PC-3 (cell line): ENCODE measurements around the gene ADGRL3. TPM values are rescaled to one million over a fixed set of nuclear protein-coding genes. Genes with fewer than 3 reads are reported as not detected.

Experiments used
- ATAC-seq: fragments of 200-7000 bp; cut with Tn5 transposase; 2 replicates; pipeline ENCODE4 v1.9.1; 2020; ENCODE audit warnings: mild to moderate bottlenecking, moderate library complexity
- BruUV-seq: library from RNA; stranded (reverse); fragments of 400-500 nt; replicated peaks from 2 replicates; lab custom pipeline; 2021; lab: Mats Ljungman, UMichigan
- CTCF ChIA-PET: fragments of 300-600 bp; sonication (Branson Sonifier 250); formaldehyde crosslinking; loops from one replicate; lab custom pipeline; 2022; ENCODE audit warnings: antibody characterized with exemption; lab: Charles Lee
- POLR2A ChIA-PET: fragments of 300-600 bp; sonication (Branson Sonifier 250); formaldehyde crosslinking; loops from one replicate; lab custom pipeline; 2022; ENCODE audit warnings: antibody characterized with exemption; ENCODE audit not compliant: unreplicated experiment; lab: Charles Lee
- DNase-seq: peaks from one replicate; pipeline ENCODE4 v3.0.0-alpha.2; 2015
- H2AFZ ChIP-seq: fragments of 300-600 bp; sonication (generic); 2 replicates; pipeline ENCODE4 v1.6.0; 2016; ENCODE audit warnings: antibody characterized with exemption, low read length
- H3F3A ChIP-seq: fragments of 300-600 bp; sonication (generic); one replicate; pipeline ENCODE4 v1.6.0; 2017; ENCODE audit warnings: antibody characterized with exemption, low read length, control low read depth, mild to moderate bottlenecking; ENCODE audit not compliant: unreplicated experiment
- H3K27ac ChIP-seq: fragments of 300-600 bp; sonication (generic); 2 replicates; pipeline ENCODE4 v1.5.1; 2016; ENCODE audit warnings: mild to moderate bottlenecking, low read length
- H3K27me3 ChIP-seq: fragments of 300-600 bp; sonication (generic); 2 replicates; pipeline ENCODE4 v1.6.1; 2016; ENCODE audit warnings: low read length, mixed read lengths
- H3K36me3 ChIP-seq: fragments of 300-600 bp; sonication (generic); 2 replicates; pipeline ENCODE4 v1.6.1; 2016; ENCODE audit warnings: low read depth, mixed run types, low read length, mixed read lengths
- H3K4me1 ChIP-seq: fragments of 300-600 bp; sonication (generic); 2 replicates; pipeline ENCODE4 v1.5.1; 2016; ENCODE audit warnings: low read length; ENCODE audit not compliant: insufficient read depth
- H3K4me2 ChIP-seq: fragments of 300-600 bp; sonication (generic); 2 replicates; pipeline ENCODE4 v1.6.0; 2016; ENCODE audit warnings: low read length
- H3K4me3 ChIP-seq: fragments of 300-600 bp; sonication (generic); 2 replicates; pipeline ENCODE4 v1.5.1; 2016; ENCODE audit warnings: mild to moderate bottlenecking, low read length, mixed read lengths
- H3K79me2 ChIP-seq: fragments of 300-600 bp; sonication (generic); 2 replicates; pipeline ENCODE4 v1.6.1; 2017; ENCODE audit warnings: low read length, mixed read lengths
- H3K9ac ChIP-seq: fragments of 300-600 bp; sonication (generic); 2 replicates; pipeline ENCODE4 v1.6.0; 2016; ENCODE audit warnings: mild to moderate bottlenecking, low read length
- H3K9me2 ChIP-seq: fragments of 300-600 bp; sonication (generic); replicated peaks from 2 replicates; pipeline ENCODE4 v1.6.1; 2016; ENCODE audit warnings: mixed run types, low read length, mixed read lengths
- H3K9me3 ChIP-seq: fragments of 300-600 bp; sonication (generic); 2 replicates; pipeline ENCODE4 v1.6.1; 2016; ENCODE audit warnings: low read length, mixed read lengths
- H4K20me1 ChIP-seq: fragments of 300-600 bp; sonication (generic); 2 replicates; pipeline ENCODE4 v1.6.1; 2016; ENCODE audit warnings: low read length, mixed read lengths
- CTCF ChIP-seq: fragments of 300-600 bp; sonication (generic); conservative IDR thresholded peaks from 2 replicates; pipeline ENCODE4 v1.5.1; 2017; ENCODE audit warnings: antibody characterized with exemption, low read depth, mild to moderate bottlenecking, low read length
- EZH2 ChIP-seq: fragments of 300-600 bp; sonication (generic); IDR thresholded peaks from one replicate; pipeline ENCODE4 v1.6.1; 2017; ENCODE audit warnings: antibody characterized with exemption, mild to moderate bottlenecking, low read length; ENCODE audit not compliant: unreplicated experiment
- EZH2phosphoT487 ChIP-seq: fragments of 300-600 bp; sonication (generic); IDR thresholded peaks from 2 replicates; pipeline ENCODE4 v1.6.1; 2018; ENCODE audit warnings: mild to moderate bottlenecking, antibody characterized with exemption, low read length, borderline replicate concordance
- intact Hi-C: fragments of 100-400 bp; cut with micrococcal nuclease; formaldehyde crosslinking; loops from 2 replicates; pipeline ENCODE4 v1.9.0; 2023
- total RNA-seq: library from RNA; depleted of rRNA; stranded (reverse); fragments of >200 nt; gene quantifications from 2 replicates; pipeline ENCODE4 v1.2.3, GENCODE V29; 2014

The ADGRL3 gene
- total RNA-seq, 1 experiment from 2014 or later: 0.66 TPM

DNA sequence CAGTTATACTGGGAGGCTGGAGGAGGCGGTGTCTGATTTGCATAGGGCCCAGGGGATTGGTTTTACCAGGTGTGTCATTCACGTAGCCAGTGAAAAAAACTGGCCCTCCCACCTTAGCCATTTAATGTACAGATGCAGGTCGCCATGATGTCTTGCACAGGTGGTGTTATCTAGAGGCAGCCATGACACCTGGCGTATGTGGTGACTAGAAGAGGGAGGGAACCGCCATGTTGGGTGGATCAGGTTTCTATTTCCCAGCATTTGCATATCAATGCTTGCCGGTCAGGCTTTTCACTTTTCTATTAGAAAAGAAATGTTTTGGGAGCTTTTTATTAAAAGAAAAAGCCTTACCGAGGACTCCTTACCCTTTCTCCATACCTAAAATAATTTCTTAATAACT lies 523.4 kb downstream of the ADGRL3 start:
- TF ChIP-seq CTCF (no peak), EZH2phosphoT487 (no peak), EZH2 (no peak)
- intact Hi-C loops: loop anchor here (10.0 kb wide), 1 partner anchor 179 kb away; no protein-coding TSS in a partner anchor
- H3K9me2 ChIP-seq: no peaks in the 10 kb centered on the region
- no peaks in the 10 kb centered on the region for H3F3A ChIP-seq
- no peaks in the 10 kb centered on the region for H4K20me1 ChIP-seq
- no peaks in the 10 kb centered on the region for H3K27me3 ChIP-seq
- BruUV-seq: no TSS peak
- no peak overlapping the region; the same call in 1 of the 2 replicates for H2AFZ ChIP-seq
- no peak for DNase-seq
- ATAC-seq: no peak
- H3K36me3 ChIP-seq: no peaks in the 10 kb centered on the region
- H3K27ac ChIP-seq: no peak overlapping the region
- no peak overlapping the region for H3K4me3 ChIP-seq
- H3K79me2 ChIP-seq: no peaks in the 10 kb centered on the region
- ChIA-PET CTCF (no interaction called here), POLR2A (no interaction called here)
- H3K4me2 ChIP-seq: no peak overlapping the region
- no peak overlapping the region for H3K9ac ChIP-seq
- H3K9me3 ChIP-seq: no peaks in the 10 kb centered on the region
- no peaks in the 10 kb centered on the region for H3K4me1 ChIP-seq

DNA sequence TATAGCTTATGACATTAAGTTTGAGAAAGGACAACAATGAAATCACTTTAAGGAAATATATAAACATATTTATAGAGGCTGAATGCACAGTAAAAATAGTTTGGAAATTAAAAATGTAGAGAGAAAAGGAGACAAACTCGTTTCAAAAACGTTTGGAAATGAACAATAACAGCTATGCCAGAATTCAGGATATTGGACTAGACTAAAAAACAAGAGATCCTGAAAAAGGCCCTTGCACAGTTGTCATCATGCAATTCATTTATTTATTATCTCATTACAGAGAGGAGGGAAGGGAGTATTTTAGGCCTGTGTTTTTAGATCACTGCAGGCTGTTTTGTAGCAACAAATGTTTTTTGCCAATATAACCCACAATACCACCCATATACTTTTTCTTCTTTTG lies 527.2 kb downstream of the ADGRL3 start:
- Histone ChIP-seq H3K9me2 (no peaks in the 10 kb centered on the region), H3K27ac (no peak overlapping the region), H3K4me1 (no peaks in the 10 kb centered on the region), H3K79me2 (no peaks in the 10 kb centered on the region), H3K4me2 (no peak overlapping the region), H3K36me3 (no peaks in the 10 kb centered on the region), H2AFZ (no peak overlapping the region), H3K4me3 (no peak overlapping the region), H3K27me3 (no peaks in the 10 kb centered on the region), H3K9ac (no peak overlapping the region), H3F3A (no peaks in the 10 kb centered on the region), H3K9me3 (no peaks in the 10 kb centered on the region), H4K20me1 (no peaks in the 10 kb centered on the region)
- ChIA-PET CTCF (no interaction called here), POLR2A (no interaction called here)
- intact Hi-C loops: loop anchor here (10.0 kb wide), 1 partner anchor 182 kb away; no protein-coding TSS in a partner anchor
- no TSS peak for BruUV-seq
- ATAC-seq (no peak), DNase-seq (no peak)
- no peak for TF ChIP-seq CTCF
- TF ChIP-seq EZH2: no peak
- TF ChIP-seq EZH2phosphoT487: no peak

DNA sequence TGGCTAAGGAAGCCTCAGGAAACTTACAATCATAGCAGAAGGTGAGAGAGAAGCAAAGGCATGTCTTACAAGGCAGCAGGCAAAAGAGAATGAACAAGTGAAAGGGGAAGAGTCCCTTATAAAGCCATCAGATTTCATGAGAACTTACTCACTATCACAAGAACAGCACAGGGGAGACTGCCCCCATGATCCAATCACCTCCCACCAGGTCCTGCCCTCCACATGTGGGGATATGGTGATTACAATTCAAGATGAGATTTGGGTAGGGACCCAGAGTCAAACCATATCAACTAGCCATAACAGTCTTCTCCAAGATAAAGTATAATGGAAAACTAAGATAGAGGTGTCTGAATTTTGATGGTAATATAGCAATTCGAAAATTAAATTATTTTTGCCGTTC lies 534.3 kb downstream of the ADGRL3 start:
- Histone ChIP-seq H4K20me1 (no peaks in the 10 kb centered on the region), H2AFZ (no peak overlapping the region), H3K4me3 (no peak overlapping the region), H3K27ac (no peak overlapping the region), H3K27me3 (no peaks in the 10 kb centered on the region), H3K9me3 (no peaks in the 10 kb centered on the region), H3F3A (no peaks in the 10 kb centered on the region), H3K9ac (no peak overlapping the region), H3K4me1 (no peaks in the 10 kb centered on the region), H3K79me2 (no peaks in the 10 kb centered on the region), H3K9me2 (no peaks in the 10 kb centered on the region), H3K4me2 (no peak overlapping the region), H3K36me3 (no peaks in the 10 kb centered on the region)
- intact Hi-C loops: no loop called here
- BruUV-seq: no TSS peak
- DNase-seq (no peak), ATAC-seq (no peak)
- ChIA-PET CTCF (no interaction called here), POLR2A (no interaction called here)
- no peak for TF ChIP-seq CTCF
- no peak for TF ChIP-seq EZH2phosphoT487
- TF ChIP-seq EZH2: no peak
